ENCODE data around the gene DRD4.
"Not testable (repeated sequence)": the region's sequence is repeated elsewhere in the genome, so short reads cannot be mapped to it uniquely, and the experiment has no call there.

Gene DRD4

DNA sequence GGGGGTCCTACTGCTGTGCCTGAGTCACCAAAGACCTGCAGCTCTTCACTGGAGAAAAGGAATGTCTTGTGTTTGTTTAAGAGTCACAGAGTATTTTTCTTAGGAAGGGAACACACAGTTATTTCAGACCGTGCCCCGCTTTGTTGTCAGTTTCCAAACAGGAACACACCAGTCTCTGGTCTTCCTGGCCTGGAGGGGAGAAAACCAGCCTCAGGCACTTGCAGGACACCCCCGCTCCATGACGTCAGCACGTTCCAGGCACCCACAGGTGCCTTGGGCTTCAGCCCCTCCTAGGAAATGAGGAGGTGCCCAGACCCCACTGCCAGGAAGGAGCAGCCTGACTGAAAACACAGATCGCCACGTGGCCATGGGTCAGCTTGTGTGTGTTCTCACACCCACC is 52.6 kb downstream of the DRD4 start:
- intact Hi-C loops (cut with DNase I; ENCODE audit: low total_unique reads), result no loop called here
- H3K27ac ChIP-seq, result no peak overlapping the region
- peaks cover 23 to 58% (median 48%) of the 10 kb centered on the region in 3 donors for H3K36me3 ChIP-seq
- no peaks in the 10 kb centered on the region for H3K27me3 ChIP-seq
- DNase-seq, result no peak
- peaks cover 0 to 28% (median 14%) of the 10 kb centered on the region in 4 donors for H3K4me1 ChIP-seq
- TF ChIP-seq, protein P1, sequence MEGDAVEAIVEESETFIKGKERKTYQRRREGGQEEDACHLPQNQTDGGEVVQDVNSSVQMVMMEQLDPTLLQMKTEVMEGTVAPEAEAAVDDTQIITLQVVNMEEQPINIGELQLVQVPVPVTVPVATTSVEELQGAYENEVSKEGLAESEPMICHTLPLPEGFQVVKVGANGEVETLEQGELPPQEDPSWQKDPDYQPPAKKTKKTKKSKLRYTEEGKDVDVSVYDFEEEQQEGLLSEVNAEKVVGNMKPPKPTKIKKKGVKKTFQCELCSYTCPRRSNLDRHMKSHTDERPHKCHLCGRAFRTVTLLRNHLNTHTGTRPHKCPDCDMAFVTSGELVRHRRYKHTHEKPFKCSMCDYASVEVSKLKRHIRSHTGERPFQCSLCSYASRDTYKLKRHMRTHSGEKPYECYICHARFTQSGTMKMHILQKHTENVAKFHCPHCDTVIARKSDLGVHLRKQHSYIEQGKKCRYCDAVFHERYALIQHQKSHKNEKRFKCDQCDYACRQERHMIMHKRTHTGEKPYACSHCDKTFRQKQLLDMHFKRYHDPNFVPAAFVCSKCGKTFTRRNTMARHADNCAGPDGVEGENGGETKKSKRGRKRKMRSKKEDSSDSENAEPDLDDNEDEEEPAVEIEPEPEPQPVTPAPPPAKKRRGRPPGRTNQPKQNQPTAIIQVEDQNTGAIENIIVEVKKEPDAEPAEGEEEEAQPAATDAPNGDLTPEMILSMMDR (IDR thresholded peaks at IDR 0.05), result no peak
- H3K9me3 ChIP-seq, result no peaks in the 10 kb centered on the region
- H3K4me3 ChIP-seq, result no peak overlapping the region

DNA sequence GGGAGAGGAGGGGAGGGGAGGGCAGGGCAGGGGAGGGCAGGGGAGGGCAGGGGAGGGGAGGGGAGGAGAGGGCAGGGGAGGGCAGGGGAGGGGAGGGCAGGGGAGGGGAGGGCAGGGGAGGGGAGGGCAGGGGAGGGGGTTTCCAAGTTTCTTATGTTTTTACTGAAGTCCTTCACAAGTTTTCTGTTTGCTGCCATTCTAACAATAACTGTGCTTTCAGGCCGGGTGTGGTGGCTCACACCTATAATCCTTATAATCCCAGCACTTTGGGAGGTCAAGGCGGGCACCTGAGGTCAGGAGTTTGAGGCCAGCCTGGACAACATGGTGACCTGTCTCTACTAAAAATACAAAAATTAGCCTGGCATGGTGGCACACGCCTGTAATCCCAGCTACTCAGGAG is 53.2 kb downstream of the DRD4 start:
- DNase-seq; intact Hi-C loops (cut with DNase I; ENCODE audit: low total_unique reads): not testable (repeated sequence)

More for the DNA sequence above, 53.2 kb downstream of the DRD4 start:
- H3K4me3 ChIP-seq, H3K27me3 ChIP-seq, H3K9me3 ChIP-seq, H3K27ac ChIP-seq: not testable (repeated sequence)
- H3K36me3 ChIP-seq, result peaks cover 17 to 52% (median 42%) of the 10 kb centered on the region in 3 donors
- peaks cover 0 to 29% (median 14%) of the 10 kb centered on the region in 4 donors for H3K4me1 ChIP-seq
